ENCODE data around the gene RPL37.
"Not testable (repeated sequence)": the region's sequence is repeated elsewhere in the genome, so short reads cannot be mapped to it uniquely, and the experiment has no call there.

The RPL37 gene

GRCh38 chr5:40834849-40835787 is at the start of gene RPL37:
RPL37 (minus strand) TSS chr5:40835222; CDS start chr5:40835185, 37 bp downstream.
- peak; percentile 55 to 73 for DNase-seq

GRCh38 chr5:40883051-40883450 is 48.0 kb upstream of the RPL37 start:
- DNase-seq, result not testable (repeated sequence)

- DNase-seq, result no peak
These were observed 47.3 kb upstream of the RPL37 start for GRCh38 chr5:40882291-40882690.

DNA sequence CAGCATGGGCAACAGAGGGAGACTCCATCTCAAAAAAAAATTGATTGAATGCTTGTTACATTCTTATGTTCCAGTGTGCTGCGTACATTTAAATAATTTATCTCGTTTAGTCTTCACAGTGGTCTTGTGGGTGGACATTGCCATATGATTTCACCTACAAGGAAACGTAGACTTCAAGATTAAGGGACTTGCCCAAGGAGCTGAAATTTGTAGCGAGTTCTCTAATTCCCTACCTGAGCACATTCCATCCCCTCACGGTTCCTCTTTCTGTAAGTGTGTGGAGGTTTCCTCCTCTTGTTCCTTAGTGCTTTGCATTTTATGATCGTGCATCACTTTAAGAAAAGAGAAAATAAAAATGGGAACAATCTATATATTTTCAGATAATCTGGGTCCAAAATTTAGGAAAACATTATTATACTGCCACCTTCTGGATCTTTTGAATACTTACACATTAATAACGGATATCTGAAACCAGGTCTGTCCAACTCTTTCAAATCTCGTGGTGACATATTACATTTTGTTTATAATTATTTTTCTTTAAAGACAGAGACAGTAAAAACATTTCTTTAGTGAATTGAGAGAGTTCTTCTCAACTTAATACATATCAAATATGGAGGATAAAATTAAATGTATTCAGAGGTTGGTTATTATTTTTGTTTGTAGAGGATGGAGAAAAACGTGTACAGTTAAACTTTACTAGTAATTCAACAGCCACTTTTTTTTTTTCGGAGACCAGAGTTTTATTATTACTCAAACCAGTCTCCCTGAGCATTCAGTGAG is 44.3 kb upstream of the RPL37 start:
- no peak for DNase-seq

- DNase-seq, result no peak
These were observed 42.5 kb upstream of the RPL37 start for GRCh38 chr5:40877371-40877988.

DNA sequence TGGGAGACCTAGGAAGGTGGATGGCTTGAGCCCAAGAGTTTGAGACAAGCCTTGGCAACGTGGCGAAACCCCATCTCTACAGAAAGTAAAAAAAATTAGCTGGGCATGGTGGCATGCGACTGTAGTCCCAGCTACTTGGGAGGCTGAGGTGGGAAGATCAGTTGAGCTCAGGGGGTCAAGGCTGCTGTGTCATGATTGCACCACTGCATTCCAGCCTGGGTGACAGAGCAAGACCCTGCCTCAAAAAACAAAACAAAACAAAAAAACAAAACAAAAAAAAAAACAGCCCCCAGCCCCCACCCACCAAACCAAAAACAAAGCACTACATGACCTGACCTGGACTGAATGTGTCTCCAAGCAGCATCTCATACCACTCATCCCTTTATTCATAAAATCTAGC is 40.9 kb upstream of the RPL37 start:
- no peak for DNase-seq

DNA sequence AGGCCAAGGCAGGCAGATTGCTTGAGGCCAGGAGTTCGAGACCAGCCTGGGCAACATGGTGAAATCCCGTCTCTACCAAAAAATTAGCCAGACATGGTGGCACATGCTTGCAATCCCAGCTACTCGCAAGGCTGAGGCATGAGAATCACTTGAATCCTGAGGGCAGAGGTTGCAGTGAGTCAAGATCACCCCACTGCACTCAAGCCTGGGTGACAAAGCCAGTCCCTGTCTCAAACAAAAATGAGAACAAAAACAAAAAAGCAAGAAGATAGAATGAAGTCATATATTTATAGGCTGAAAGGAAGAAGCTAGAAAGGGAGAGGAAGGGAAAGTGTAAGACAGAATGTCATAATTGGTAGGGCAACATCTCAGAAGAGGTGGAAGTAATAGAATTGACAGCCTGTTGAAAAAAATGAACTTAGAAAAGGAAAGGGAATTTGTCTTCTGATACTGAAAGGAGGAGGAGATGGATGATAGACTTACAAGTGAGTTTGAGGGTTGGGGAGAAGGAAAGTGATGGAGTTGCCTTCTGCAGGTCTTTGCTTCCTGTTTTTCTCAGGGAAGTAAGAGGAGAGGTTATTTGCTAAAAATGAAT is 38.4 kb upstream of the RPL37 start:
- no peak for DNase-seq

DNA sequence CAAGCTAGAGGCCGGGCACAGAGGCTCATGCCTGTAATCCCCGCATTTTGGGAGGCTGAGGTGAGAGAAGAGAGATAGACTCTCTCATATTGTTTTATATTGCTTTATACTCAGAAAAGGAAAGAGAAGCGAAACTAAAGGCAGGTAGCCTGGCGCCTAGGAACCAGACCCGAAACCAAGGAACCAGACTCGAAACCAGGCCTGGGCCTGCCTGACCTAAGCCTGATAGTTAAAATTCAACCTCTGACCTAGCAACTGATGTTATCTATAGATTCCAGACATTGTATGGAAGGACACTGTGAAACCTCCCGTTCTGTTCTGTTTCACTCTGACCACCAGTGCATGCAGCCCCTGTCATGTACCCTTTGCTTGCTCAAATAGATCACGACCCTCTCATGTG is 37.2 kb upstream of the RPL37 start:
- not testable (repeated sequence) for DNase-seq

GRCh38 chr5:40871177-40871576 is 36.2 kb upstream of the RPL37 start:
- DNase-seq, result no peak

GRCh38 chr5:40869384-40869783 is 34.4 kb upstream of the RPL37 start:
- no peak for DNase-seq

DNA sequence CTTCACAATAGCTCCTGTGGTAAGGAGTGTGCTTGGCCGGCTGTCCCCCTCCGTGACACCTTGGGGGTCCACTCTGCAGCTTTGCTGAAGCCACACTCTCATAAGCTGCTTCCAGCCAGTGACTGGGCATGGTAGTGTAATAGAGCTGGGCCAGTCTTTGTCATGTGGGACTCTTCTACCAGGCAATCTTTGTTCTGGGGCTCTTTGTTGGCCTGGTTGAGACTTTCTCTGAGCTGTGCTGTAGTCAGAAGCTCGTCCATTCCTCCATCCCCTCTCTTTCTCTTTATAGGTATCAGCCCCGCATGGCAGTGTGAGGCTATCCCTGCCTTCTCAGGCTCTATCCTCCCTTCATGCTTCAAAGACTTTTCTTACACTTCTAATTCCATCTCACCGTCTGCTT is 31.8 kb upstream of the RPL37 start:
- no peak for DNase-seq

- DNase-seq, result not testable (repeated sequence)
These were observed 30.0 kb upstream of the RPL37 start for GRCh38 chr5:40865004-40865403.

- no peak for DNase-seq
These were observed 25.7 kb upstream of the RPL37 start for GRCh38 chr5:40860711-40861110.

DNA sequence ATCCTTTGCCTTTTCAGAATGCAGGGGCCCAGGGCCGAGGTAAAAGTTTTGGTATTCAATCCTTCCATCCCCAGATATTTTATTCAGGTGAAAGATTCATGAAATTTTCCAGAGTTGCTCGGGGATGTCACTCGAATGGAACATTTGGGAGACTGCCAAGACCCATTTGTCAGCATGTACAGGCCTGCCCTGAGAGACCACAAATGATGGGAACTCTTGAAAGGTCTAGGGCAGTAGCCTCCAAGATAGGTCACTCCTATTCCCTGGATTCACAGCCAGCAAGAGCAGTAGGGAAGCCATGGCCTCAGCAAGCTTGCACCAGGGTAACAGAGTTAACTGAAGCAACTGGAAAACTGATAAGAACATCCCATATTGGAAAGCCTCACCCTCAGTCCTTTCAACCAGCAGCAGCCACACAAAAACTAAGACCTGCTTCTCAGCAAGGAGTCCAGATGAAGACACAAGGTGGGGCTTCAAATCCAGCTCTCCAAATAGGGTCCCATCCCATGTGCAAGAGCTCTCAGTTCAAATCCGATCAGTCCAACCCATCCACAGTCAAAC is 18.7 kb upstream of the RPL37 start:
- no peak for DNase-seq

DNA sequence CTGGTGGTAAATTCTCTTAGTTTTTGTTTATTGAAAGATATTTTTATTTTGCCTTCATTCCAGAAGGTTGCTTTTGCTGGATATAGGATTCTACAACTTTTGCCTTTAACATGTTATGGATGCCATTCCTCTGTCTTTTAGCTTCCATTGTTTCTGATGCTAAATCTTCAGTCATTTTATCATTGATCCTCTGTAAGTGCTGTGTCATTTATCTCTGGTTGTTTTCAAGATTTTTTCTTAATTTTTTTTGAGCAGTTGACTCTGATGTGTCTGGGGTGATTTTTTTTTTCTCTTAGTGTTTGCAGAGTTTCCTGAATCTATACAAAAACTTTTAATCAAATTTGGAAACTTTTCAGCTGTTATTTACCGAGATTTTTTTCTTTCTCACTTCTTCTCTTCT is 12.5 kb upstream of the RPL37 start:
- no peak for DNase-seq

DNA sequence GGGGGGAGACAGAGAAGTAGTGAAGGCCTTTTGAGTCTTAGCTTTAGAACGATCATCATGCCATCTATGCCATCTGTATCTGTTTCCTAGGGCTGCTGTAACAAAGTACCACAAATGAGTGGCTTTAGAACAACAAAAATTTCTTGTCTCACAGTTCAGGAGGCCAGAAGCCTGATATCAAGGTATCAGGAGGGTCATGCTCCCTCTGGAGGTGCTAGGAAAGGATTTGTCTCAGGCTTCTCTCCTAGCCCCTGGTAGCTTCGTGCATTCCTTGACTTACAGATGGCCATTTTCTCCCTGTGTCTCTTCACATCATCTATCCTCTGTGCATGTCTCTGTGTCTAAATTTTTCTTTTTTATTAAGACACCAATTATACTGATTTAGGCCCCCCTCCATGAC is 11.3 kb upstream of the RPL37 start:
- DNase-seq, result no peak

DNA sequence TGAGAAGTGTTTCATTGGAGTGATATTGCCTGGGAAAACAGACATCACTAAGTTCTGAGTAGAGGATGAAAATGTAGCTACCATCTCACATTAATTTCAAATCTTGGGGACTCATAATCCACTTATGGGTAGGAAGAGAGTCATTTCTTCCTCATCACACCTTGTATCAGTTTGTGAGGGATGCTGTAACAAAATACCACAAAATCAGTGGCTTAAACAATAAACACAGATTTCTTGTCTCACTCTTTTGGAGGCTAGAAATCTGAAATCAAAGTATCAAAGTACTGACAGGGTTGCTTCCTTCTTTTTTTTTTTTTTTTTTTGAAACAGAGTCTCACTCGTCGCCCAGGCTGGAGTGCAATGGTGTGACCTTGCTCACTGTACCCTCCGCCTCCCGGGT is 9.5 kb upstream of the RPL37 start:
- DNase-seq, result no peak

- DNase-seq, result no peak
These were observed 7.3 kb upstream of the RPL37 start for GRCh38 chr5:40842351-40842750.

DNA sequence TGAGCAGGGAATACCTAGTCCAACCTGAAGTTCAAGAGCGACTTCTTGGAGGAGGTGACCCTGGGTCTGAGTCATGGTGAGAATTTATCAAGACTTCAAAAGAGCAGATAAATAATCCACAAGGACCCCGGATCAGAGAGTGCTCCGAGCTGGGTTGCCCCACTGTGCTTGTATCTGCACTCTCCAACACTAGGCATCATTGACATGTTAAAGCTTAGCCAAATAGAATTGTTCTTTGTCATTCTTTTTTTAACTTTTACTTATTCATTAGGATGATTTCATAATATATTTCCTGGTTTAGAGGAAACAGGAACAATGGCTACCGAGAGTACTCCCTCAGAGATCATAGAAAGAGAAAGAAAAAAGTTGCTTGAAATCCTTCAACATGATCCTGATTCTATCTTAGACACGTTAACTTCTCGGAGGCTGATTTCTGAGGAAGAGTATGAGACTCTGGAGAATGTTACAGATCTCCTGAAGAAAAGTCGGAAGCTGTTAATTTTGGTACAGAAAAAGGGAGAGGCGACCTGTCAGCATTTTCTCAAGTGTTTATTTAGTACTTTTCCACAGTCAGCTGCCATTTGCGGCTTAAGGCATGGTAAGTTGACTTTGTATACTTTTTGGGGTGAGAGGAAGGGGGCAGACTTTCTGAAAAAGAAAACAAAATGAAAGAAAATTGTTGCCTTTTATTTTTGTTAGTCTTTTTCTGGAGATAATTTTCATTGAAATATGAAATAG is 6.2 kb upstream of the RPL37 start, which contains the start of gene CARD6:
Gene CARD6 (plus strand): TSS at position 300 of the 738 bp plus-strand sequence. CDS start 16 bp downstream, at position 316.
- DNase-seq, result no peak

DNA sequence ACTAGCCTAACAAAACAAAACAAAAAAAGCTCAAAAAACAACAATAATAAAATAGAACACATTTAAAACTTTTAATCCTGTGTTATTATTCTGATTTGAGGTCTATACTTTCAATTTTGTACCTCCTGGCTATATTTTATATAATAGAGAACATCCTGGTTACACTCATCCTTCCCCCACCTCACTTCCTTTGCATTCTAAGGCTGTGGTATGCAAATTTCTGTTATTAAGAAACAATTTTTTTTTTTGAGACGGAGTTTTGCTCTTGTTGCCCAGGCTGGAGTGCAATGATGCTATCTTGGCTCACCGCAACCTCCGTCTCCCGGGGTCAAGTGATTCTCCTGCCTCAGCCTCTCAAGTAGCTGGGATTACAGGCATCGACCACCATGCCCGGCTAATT is 3.1 kb upstream of the RPL37 start:
- no peak for DNase-seq

DNA sequence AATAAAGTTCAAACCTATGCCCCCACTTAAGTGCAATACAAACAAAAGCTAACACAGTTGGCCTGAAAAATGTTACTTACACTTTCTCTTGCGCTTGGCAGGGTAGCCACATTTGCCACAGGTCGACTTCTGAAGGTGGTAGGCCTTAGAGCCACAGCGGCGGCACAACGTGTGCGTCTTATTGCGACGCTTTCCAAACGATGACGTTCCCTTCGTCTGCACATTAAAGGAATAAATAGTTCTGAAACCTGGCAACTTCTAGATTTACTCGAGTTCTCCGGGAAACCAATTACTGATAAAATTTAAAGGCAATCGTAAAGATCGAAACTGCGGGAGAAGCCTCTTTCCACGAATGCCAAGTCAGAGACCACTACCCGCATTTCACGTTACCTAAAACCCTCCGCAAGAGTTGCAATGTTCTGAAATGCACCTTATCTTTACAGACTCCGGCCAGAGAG is 602 bp downstream of the RPL37 start:
- DNase-seq, result no peak

- DNase-seq, result no peak
These were observed 1.3 kb downstream of the RPL37 start for GRCh38 chr5:40833712-40834229.
